Glutamatergic neuron (in vitro differentiated cells): Measurements from ENCODE around the gene CNTNAP2. TPM values are rescaled to one million over a fixed set of nuclear protein-coding genes. Genes with fewer than 3 reads are reported as not detected.

Source experiments
- DNase-seq: peaks from one replicate; pipeline ENCODE4 v3.0.0; 2022
- H3K27ac Mint-ChIP-seq: one replicate; pipeline ENCODE4 v1.8.0; 2020; ENCODE audit warnings: mild to moderate bottlenecking, mixed read lengths, inconsistent platforms; ENCODE audit not compliant: unreplicated experiment
- H3K27me3 Mint-ChIP-seq: one replicate; pipeline ENCODE4 v1.8.0; 2020; ENCODE audit warnings: mild to moderate bottlenecking, moderate library complexity, mixed read lengths, inconsistent platforms; ENCODE audit not compliant: unreplicated experiment
- H3K36me3 Mint-ChIP-seq: one replicate; pipeline ENCODE4 v1.8.0; 2020; ENCODE audit warnings: mild to moderate bottlenecking, mixed read lengths, inconsistent platforms; ENCODE audit not compliant: unreplicated experiment
- H3K4me1 Mint-ChIP-seq: one replicate; pipeline ENCODE4 v1.8.0; 2020; ENCODE audit warnings: mild to moderate bottlenecking, low read depth, mixed read lengths, inconsistent platforms; ENCODE audit not compliant: unreplicated experiment
- H3K4me3 Mint-ChIP-seq: one replicate; pipeline ENCODE4 v1.8.0; 2020; ENCODE audit warnings: mild to moderate bottlenecking, mixed read lengths, inconsistent platforms; ENCODE audit not compliant: unreplicated experiment
- H3K9me3 Mint-ChIP-seq: one replicate; pipeline ENCODE4 v1.8.0; 2020; ENCODE audit warnings: mild to moderate bottlenecking, moderate library complexity, mixed read lengths, inconsistent platforms; ENCODE audit not compliant: unreplicated experiment
- total RNA-seq: library from RNA; stranded (reverse); fragmentation: NEBNext Ultra II Directional; extraction: Animal tissue kit (Norgen Biotek cat#: 25700); gene quantifications from one replicate; pipeline ENCODE4 v1.2.1, GENCODE V29; 2021; ENCODE audit not compliant: unreplicated experiment
- TF ChIP-seq, protein P1 (sequence below): fragments of 200-600 bp; sonication (generic); IDR thresholded peaks from one replicate; pipeline ENCODE4 v1.5.0; 2021; ENCODE audit not compliant: partially characterized antibody, unreplicated experiment

CNTNAP2 gene
- total RNA-seq, 1 donor from 2014 or later = 25.8 TPM

DNA sequence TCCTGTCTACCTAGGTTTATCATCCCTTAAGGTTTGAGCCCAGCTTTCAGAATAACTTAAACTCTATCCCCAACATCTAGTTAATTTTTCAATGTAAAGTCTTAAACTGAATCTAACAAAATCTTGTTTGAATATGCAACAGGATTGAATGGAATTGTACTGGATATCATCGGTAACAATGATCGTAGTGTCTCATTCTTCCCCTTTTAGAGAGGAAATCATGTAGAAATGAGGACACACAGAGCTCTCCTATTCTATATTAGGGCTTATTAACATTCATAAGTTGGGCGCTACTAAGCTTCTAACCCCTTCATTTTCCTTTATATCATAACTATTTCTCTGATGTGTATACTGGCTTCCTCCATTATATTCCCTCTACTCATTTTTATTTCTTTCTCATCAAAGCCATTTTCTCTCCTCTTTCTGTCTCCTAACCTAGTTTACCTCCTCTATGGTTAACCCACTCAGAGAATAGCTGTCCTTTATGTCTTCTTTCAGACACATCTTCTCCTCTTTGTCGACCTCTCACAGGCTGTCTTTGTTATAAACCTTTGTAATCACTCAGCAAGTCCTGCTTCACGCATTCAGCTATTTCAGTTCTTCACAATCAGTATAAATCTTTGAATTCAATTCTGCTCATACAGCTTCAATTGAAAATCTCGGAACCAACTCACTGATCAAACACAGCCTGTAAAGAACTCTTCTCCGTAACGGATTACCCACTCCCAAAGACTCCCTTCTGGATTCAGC lies 1455.0 kb downstream of the CNTNAP2 start:
- no peaks in the 10 kb centered on the region for H3K27me3 Mint-ChIP-seq
- H3K4me1 Mint-ChIP-seq = no peaks in the 10 kb centered on the region
- no peak overlapping the region for H3K4me3 Mint-ChIP-seq
- H3K9me3 Mint-ChIP-seq = no peaks in the 10 kb centered on the region
- DNase-seq = no peak
- TF ChIP-seq, protein P1, sequence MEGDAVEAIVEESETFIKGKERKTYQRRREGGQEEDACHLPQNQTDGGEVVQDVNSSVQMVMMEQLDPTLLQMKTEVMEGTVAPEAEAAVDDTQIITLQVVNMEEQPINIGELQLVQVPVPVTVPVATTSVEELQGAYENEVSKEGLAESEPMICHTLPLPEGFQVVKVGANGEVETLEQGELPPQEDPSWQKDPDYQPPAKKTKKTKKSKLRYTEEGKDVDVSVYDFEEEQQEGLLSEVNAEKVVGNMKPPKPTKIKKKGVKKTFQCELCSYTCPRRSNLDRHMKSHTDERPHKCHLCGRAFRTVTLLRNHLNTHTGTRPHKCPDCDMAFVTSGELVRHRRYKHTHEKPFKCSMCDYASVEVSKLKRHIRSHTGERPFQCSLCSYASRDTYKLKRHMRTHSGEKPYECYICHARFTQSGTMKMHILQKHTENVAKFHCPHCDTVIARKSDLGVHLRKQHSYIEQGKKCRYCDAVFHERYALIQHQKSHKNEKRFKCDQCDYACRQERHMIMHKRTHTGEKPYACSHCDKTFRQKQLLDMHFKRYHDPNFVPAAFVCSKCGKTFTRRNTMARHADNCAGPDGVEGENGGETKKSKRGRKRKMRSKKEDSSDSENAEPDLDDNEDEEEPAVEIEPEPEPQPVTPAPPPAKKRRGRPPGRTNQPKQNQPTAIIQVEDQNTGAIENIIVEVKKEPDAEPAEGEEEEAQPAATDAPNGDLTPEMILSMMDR = no peak
- no peak overlapping the region for H3K27ac Mint-ChIP-seq
- no peaks in the 10 kb centered on the region for H3K36me3 Mint-ChIP-seq

DNA sequence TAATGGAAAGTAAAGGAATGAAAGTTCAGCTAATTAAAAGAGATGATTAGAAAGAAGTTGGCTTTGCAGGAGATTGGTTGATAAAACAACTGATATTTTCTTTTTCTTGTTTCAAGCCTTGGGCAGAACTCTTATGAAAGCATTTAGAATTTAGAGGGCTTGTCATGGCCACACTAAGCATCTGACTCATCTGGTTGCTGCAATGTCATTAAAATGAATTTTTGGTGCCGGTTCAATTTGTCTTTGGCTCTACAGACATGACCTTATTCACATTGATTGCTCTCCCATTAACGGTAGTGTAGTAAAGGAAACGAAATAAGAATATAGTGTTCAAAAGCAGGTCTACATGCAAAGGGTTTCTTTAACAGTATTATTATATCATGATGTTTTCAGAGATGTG lies 1461.6 kb downstream of the CNTNAP2 start:
- Mint-ChIP-seq H3K27ac (no peak overlapping the region), H3K27me3 (no peaks in the 10 kb centered on the region), H3K4me3 (no peak overlapping the region), H3K9me3 (no peaks in the 10 kb centered on the region), H3K4me1 (no peaks in the 10 kb centered on the region), H3K36me3 (no peaks in the 10 kb centered on the region)
- TF ChIP-seq, protein P1 = no peak
- no peak for DNase-seq

DNA sequence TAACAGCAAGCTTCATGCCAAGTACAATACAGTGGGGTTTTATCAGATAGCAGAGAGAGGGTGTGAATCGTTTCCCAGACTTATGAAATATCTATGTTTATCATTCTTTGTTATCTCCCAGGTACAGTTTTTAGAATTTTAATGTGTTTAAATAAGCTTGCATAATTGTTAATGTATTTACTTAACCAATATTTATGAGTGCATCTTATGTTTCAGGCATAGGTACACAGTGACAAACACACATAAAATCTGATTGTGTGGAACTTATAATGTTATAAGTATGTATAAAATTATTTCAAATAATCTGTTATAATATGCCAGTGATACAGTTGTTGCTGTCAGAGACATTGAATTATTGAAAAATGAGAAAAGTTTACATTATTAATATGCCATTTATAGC lies 1462.5 kb downstream of the CNTNAP2 start:
- H3K9me3 Mint-ChIP-seq = no peaks in the 10 kb centered on the region
- no peaks in the 10 kb centered on the region for H3K4me1 Mint-ChIP-seq
- H3K27me3 Mint-ChIP-seq = no peaks in the 10 kb centered on the region
- TF ChIP-seq, protein P1 = no peak
- no peak for DNase-seq
- no peak overlapping the region for H3K27ac Mint-ChIP-seq
- no peaks in the 10 kb centered on the region for H3K36me3 Mint-ChIP-seq
- no peak overlapping the region for H3K4me3 Mint-ChIP-seq

DNA sequence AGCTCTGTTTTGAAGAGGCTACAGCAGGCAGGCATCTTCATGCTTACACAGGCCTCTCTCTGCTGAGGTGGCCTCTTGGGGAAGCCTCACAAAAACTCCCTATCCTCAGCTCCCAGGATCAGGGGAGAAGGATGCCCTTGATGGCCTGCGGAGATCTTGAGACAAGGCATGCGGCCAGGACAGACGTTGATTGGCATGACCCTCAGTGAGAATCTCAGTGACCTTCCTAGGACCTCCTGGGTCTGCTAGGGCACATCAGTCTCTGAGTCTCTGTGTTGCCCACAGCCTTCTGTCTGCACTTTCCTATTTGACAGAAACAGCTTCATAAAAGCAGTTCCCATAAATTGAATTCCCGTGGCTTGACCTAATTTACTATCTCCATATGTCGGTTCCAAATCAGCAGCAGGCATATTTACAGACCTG lies 1468.2 kb downstream of the CNTNAP2 start:
- H3K4me3 Mint-ChIP-seq = no peak overlapping the region

DNA sequence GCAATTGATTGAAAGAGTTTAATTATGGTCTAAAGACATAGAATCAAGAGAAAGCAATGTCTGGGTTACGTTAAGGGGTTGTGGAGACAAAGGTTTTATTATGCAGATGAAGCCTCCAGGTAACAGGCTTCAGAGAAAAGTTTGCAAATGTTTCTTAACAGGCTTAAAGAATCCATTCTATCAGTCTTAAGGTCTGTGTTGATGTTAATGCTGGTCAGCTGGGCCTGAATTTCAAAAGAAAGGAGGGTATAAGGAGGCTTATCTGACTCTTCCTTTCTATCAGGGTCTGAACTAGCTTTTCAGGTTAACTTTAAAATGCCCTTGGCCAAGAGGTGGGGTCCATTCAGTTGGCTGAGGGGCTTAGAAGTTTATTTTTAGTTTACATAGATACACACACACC lies 1469.5 kb downstream of the CNTNAP2 start:
- TF ChIP-seq, protein P1 = no peak
- Mint-ChIP-seq H3K9me3 (no peaks in the 10 kb centered on the region), H3K27ac (no peak overlapping the region), H3K4me1 (no peaks in the 10 kb centered on the region), H3K27me3 (no peaks in the 10 kb centered on the region), H3K36me3 (no peaks in the 10 kb centered on the region), H3K4me3 (no peak overlapping the region)
- no peak for DNase-seq

More for the DNA sequence above, 1468.2 kb downstream of the CNTNAP2 start:
- Mint-ChIP-seq H3K36me3 (no peaks in the 10 kb centered on the region), H3K27ac (peak overlapping the region; percentile 3), H3K4me1 (no peaks in the 10 kb centered on the region), H3K27me3 (no peaks in the 10 kb centered on the region), H3K9me3 (no peaks in the 10 kb centered on the region)
- DNase-seq = peak; percentile 17
- TF ChIP-seq, protein P1 = no peak
